ENCODE results near the gene MAN1A1. TPM values are rescaled to one million over a fixed set of nuclear protein-coding genes. Genes with fewer than 3 reads are reported as not detected.

MAN1A1 gene
- polyA plus RNA-seq, 3 donors, result 11.0 to 20.4 (median 16.1) TPM

GRCh38 chr6:119183457-119183856 is 166.1 kb downstream of the MAN1A1 start:
- Histone ChIP-seq H3K9ac (ENCODE audit: insufficient read depth, low read length, poor library complexity, severe bottlenecking) (no peak overlapping the region), H3K9me3 (replicated peaks in 1 of 2; ENCODE audit: control insufficient read depth in 1 of 2, insufficient read depth in 1 of 2, low read length in 2 of 2) (no peaks in the 10 kb centered on the region), H2AFZ (ENCODE audit: insufficient read depth, low read depth, low read length, poor library complexity, severe bottlenecking) (no peak overlapping the region), H3K4me3 (replicated peaks in 1 of 3; ENCODE audit: low read depth in 2 of 3, low read length in 3 of 3) (no peak overlapping the region), H4K20me1 (ENCODE audit: insufficient read depth, low read length) (no peaks in the 10 kb centered on the region), H3K27me3 (ENCODE audit: control insufficient read depth in 2 of 2, insufficient read depth in 2 of 2, low read length in 2 of 2) (no peaks in the 10 kb centered on the region), H3K4me1 (ENCODE audit: control insufficient read depth in 1 of 2, insufficient read depth in 2 of 2, low read length in 2 of 2) (no peaks in the 10 kb centered on the region), H3K27ac (ENCODE audit: low read depth in 1 of 2, low read length in 2 of 2) (no peak overlapping the region), H3K4me2 (replicated peaks; ENCODE audit: extremely low read depth, low read length, poor library complexity, severe bottlenecking) (no peak overlapping the region), H3K36me3 (replicated peaks in 1 of 2; ENCODE audit: control insufficient read depth in 1 of 2, insufficient read depth in 2 of 2, low read length in 2 of 2) (peaks cover 8 to 54% of the 10 kb centered on the region in 2 donors), H3K79me2 (ENCODE audit: insufficient read depth, low read length) (no peaks in the 10 kb centered on the region)
- Mint-ChIP-seq H3K4me1 (no peaks in the 10 kb centered on the region), H3K27me3 (ENCODE audit: low read depth in 3 of 3) (peaks cover 0 to 1% (median 0%) of the 10 kb centered on the region in 3 donors), H3K9me3 (peaks cover 0 to 4% (median 0%) of the 10 kb centered on the region in 7 donors), H3K36me3 (peaks cover 45 to 67% of the 10 kb centered on the region in 2 donors), H3K27ac (peak overlapping the region in 2 of 7 donors; percentile 25 to 70), H3K4me3 (no peak overlapping the region)
- WGBS (ENCODE audit: insufficient coverage), result no CpG with 5 or more reads among the region's 1 CpG
- DNase-seq, result no peak
- intact Hi-C loops (cut with micrococcal nuclease), result loop anchor here in 1 of 2 donors (10.0 kb wide), 1 partner anchor 59 kb away; no protein-coding TSS in a partner anchor
- no peak for TF ChIP-seq CTCF (IDR thresholded peaks at IDR 0.05)

GRCh38 chr6:119182875-119183274 is 166.7 kb downstream of the MAN1A1 start:
- no peak for TF ChIP-seq CTCF (IDR thresholded peaks at IDR 0.05)
- Mint-ChIP-seq H3K9me3 (peaks cover 0 to 4% (median 0%) of the 10 kb centered on the region in 7 donors), H3K27ac (no peak overlapping the region), H3K4me3 (no peak overlapping the region), H3K36me3 (peaks cover 41 to 63% of the 10 kb centered on the region in 2 donors), H3K27me3 (ENCODE audit: low read depth in 3 of 3) (peaks cover 0 to 1% (median 0%) of the 10 kb centered on the region in 3 donors), H3K4me1 (no peaks in the 10 kb centered on the region)
- no peaks in the 10 kb centered on the region for H3K79me2 ChIP-seq (ENCODE audit: insufficient read depth, low read length)
- peaks cover 8 to 48% of the 10 kb centered on the region in 2 donors for H3K36me3 ChIP-seq (replicated peaks in 1 of 2; ENCODE audit: control insufficient read depth in 1 of 2, insufficient read depth in 2 of 2, low read length in 2 of 2)
- no peaks in the 10 kb centered on the region for H3K4me1 ChIP-seq (ENCODE audit: control insufficient read depth in 1 of 2, insufficient read depth in 2 of 2, low read length in 2 of 2)
- DNase-seq, result no peak
- no peak overlapping the region for H3K4me2 ChIP-seq (replicated peaks; ENCODE audit: extremely low read depth, low read length, poor library complexity, severe bottlenecking)
- H3K4me3 ChIP-seq (replicated peaks in 1 of 3; ENCODE audit: low read depth in 2 of 3, low read length in 3 of 3), result no peak overlapping the region
- WGBS (ENCODE audit: insufficient coverage), result 100% methylated on average over 1 of the region's 2 CpGs
- H3K9me3 ChIP-seq (replicated peaks in 1 of 2; ENCODE audit: control insufficient read depth in 1 of 2, insufficient read depth in 1 of 2, low read length in 2 of 2), result no peaks in the 10 kb centered on the region
- no peak overlapping the region for H2AFZ ChIP-seq (ENCODE audit: insufficient read depth, low read depth, low read length, poor library complexity, severe bottlenecking)
- H3K27me3 ChIP-seq (ENCODE audit: control insufficient read depth in 2 of 2, insufficient read depth in 2 of 2, low read length in 2 of 2), result no peaks in the 10 kb centered on the region
- intact Hi-C loops (cut with micrococcal nuclease), result loop anchor here in 1 of 2 donors (10.0 kb wide), 1 partner anchor 58 kb away; no protein-coding TSS in a partner anchor
- H4K20me1 ChIP-seq (ENCODE audit: insufficient read depth, low read length), result no peaks in the 10 kb centered on the region
- H3K27ac ChIP-seq (ENCODE audit: low read depth in 1 of 2, low read length in 2 of 2), result no peak overlapping the region
- no peak overlapping the region for H3K9ac ChIP-seq (ENCODE audit: insufficient read depth, low read length, poor library complexity, severe bottlenecking)

Data from CD14-positive monocyte (primary cell).